GM21526 (cell line): ENCODE data around the gene BPIFA1.

Experiments
- ATAC-seq: cut with Tn5 transposase; IDR thresholded peaks from one replicate; pipeline ENCODE4 v1.9.1; 2021; ENCODE audit warnings: moderate library complexity; ENCODE audit not compliant: unreplicated experiment, low FRiP score

BPIFA1 gene

GRCh38 chr20:33239979-33240736 lies 4.4 kb downstream of the BPIFA1 start:
- ATAC-seq: no peak

- ATAC-seq: no peak
Measured at GRCh38 chr20:33240923-33241322, 5.1 kb downstream of the BPIFA1 start.

- ATAC-seq: no peak
Measured at GRCh38 chr20:33242319-33243100, 6.7 kb downstream of the BPIFA1 start.

- no peak for ATAC-seq
Measured at GRCh38 chr20:33246077-33246476, 10.3 kb downstream of the BPIFA1 start.

- ATAC-seq: no peak
Measured at GRCh38 chr20:33249456-33249855, 13.7 kb downstream of the BPIFA1 start.

GRCh38 chr20:33250666-33251065 lies 14.9 kb downstream of the BPIFA1 start:
- ATAC-seq: no peak

GRCh38 chr20:33251496-33251895 lies 15.7 kb downstream of the BPIFA1 start:
- no peak for ATAC-seq

- ATAC-seq: no peak
Measured at GRCh38 chr20:33252460-33252859, 16.7 kb downstream of the BPIFA1 start.

- ATAC-seq: no peak
Measured at GRCh38 chr20:33255005-33255404, 19.2 kb downstream of the BPIFA1 start.

- ATAC-seq: no peak
Measured at GRCh38 chr20:33257237-33257636, 21.4 kb downstream of the BPIFA1 start.

- ATAC-seq: no peak
Measured at GRCh38 chr20:33259371-33259770, 23.6 kb downstream of the BPIFA1 start.

- no peak for ATAC-seq
Measured at GRCh38 chr20:33261465-33261864, 25.7 kb downstream of the BPIFA1 start.

GRCh38 chr20:33262658-33263065 lies 26.9 kb downstream of the BPIFA1 start:
- ATAC-seq: no peak

GRCh38 chr20:33263784-33264183 lies 28.0 kb downstream of the BPIFA1 start:
- ATAC-seq: no peak

- ATAC-seq: no peak
Measured at GRCh38 chr20:33267701-33268100, 31.9 kb downstream of the BPIFA1 start.

- ATAC-seq: no peak
Measured at GRCh38 chr20:33272155-33272873, 36.5 kb downstream of the BPIFA1 start.

GRCh38 chr20:33273117-33273851 lies 37.5 kb downstream of the BPIFA1 start:
- ATAC-seq: no peak

- ATAC-seq: no peak
Measured at GRCh38 chr20:33275215-33275614, 39.4 kb downstream of the BPIFA1 start.

GRCh38 chr20:33275871-33276270 lies 40.1 kb downstream of the BPIFA1 start:
- no peak for ATAC-seq

- ATAC-seq: no peak
Measured at GRCh38 chr20:33276303-33277113, 40.7 kb downstream of the BPIFA1 start.
